ENCODE data around the gene CDK3.
"Not testable (repeated sequence)": the region's sequence is repeated elsewhere in the genome, so short reads cannot be mapped to it uniquely, and the experiment has no call there.

The CDK3 gene

DNA sequence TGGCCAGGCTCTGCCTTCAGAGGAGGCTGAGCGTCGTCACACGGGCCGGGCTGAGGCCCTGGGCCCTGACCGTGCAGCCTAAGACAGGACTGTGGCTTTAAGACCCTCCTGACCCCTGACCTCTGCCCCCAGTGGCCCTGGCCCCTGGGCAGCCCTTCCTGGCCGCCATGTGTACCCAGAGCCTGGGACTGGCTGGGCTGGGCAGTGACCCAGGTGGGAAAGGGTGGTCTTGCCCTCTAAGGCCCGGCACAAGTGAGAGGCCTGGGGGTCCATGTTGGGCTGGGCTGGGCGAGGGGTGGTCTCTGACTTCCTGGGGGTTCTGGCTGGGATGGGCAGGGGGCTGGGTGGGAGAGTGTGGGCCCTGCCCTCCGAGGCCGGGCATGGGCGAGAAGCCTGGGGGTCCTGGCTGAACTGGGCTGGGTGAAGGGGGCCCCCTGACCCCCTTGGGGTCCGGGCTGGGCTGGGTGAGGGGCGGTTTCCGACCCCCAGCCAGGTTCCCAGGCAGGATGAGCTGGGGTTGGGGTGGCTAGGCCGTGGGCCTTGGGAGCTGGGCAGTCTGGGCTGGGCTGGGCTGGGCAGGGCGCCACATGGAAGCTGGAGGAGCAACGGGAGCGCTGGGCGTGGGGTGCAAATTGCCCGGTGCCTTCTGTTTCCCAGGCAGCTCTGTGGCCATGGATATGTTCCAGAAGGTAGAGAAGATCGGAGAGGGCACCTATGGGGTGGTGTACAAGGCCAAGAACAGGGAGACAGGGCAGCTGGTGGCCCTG, at the start of gene CDK3:
Gene CDK3 (plus strand): TSS at position 101 of the 767 bp plus-strand sequence. CDS start 571 bp downstream, at position 672.
- H3K27me3 Mint-ChIP-seq: no peaks in the 10 kb centered on the region
- no peak within 1 kb of the TSS for H3K27ac Mint-ChIP-seq
- no peak within 1 kb of the TSS for H3K4me3 Mint-ChIP-seq
- H3K9me3 Mint-ChIP-seq: no peaks in the 10 kb centered on the region
- H3K36me3 Mint-ChIP-seq: peaks cover 8% of the 10 kb centered on the region
- peak; percentile 9 for ATAC-seq
- peaks cover 26% of the 10 kb centered on the region for H3K4me1 Mint-ChIP-seq

DNA sequence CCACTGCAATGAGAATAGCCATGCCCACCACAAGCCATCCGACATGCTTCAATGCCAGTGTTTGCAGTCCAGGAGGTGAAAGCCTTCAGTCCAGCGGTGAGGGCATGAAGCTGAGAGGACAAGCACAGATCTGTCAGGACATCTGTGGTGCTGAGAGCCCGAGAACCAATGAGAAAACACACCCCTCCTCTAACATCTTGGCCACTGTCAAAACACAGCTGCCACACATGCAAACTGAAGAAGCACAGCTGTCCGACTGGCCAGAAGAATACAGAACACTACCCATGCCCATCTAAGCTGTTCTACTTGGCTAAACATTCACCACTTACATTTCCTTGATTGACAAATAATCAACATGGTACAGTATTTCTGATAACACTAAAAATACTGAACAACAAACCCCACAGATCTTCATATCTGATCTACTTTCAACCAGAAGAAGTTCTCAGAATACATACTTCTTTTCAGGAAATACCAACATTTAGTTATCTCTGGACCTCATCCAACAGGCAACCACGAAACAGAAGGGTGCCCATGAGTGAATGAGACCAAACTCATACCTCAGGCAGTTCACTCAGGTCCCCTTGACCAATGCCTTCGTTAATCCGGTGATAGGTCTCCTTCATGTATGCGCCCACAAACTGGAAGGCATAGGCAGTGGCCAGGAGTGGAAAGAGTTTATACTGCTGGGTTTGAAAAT, 49.6 kb upstream of the CDK3 start:
- Mint-ChIP-seq H3K27me3 (no peaks in the 10 kb centered on the region), H3K9me3 (no peaks in the 10 kb centered on the region), H3K4me3 (no peak overlapping the region), H3K36me3 (peaks cover 22% of the 10 kb centered on the region), H3K27ac (no peak overlapping the region), H3K4me1 (no peaks in the 10 kb centered on the region)
- no peak for ATAC-seq

DNA sequence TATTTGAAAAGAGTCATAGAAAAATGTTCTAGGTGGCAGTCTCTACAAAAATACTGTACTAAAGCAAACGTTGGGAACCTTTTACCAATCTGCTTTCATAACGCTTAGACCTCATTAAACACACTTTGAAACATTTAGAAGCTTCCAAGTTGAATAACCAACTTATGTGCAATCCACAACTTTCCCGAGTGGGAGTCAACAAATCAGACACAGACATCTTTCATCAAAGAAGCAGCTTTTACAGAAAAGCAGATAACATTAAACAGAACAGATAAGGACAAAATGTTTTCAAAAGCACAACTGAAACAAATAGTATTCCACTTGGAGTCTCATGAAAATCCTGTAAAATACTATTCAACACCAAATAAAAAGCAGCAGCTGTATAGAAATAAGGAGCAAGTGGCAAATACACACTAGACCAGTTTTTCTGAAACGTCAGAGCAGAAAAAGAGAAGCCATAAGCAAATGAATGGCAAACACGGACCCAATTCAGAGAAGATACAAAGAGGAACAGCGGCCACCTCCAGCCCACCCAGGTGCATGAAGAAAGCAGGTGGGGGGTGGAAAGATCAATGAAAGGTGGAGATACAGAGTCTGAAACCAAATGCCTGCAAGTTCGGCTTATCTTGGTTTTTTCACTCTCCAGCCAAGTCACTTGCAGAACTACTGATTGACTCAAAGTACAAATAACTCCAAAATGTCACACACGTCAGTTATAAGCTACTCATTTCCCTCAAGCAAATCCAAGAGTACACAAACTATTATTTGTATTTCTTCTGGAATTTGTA, 41.4 kb upstream of the CDK3 start:
- Mint-ChIP-seq H3K9me3 (no peaks in the 10 kb centered on the region), H3K4me3 (no peak overlapping the region), H3K4me1 (peaks cover 6% of the 10 kb centered on the region), H3K36me3 (peaks cover 18% of the 10 kb centered on the region), H3K27me3 (no peaks in the 10 kb centered on the region), H3K27ac (no peak overlapping the region)
- no peak for ATAC-seq

DNA sequence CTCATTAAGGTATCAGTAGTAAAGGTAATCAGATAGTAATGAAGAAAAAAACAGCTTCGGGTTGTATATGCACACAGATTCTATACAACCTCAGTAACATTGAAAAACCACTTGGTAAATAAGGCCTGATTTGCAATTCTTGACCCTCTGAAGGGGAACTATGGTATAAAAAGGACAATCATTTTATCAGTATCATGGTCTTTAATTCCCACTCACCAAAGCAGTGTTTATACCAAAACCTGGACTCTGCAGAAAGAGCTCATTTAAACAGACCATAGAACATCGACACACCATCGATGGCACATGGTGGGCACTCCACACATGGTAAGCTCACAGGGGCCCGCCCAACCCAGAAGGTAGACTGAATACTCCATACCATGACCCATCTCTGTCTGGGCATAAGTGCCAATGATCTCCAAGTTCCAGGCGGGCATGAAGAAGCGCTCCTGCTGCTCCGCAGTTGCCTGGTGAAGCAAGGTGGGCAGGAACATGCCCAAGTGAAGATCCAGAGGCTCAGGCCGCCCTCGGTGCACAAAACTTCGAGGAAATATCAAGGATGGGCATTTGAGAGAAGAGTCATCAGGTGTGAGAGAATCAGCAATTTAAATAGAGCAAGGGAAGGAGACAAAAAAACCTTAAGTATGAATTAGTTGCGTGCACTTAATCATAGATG, 40.7 kb upstream of the CDK3 start:
- Mint-ChIP-seq H3K27me3 (no peaks in the 10 kb centered on the region), H3K4me1 (peaks cover 6% of the 10 kb centered on the region), H3K9me3 (no peaks in the 10 kb centered on the region), H3K4me3 (no peak overlapping the region), H3K27ac (no peak overlapping the region), H3K36me3 (peaks cover 23% of the 10 kb centered on the region)
- no peak for ATAC-seq

DNA sequence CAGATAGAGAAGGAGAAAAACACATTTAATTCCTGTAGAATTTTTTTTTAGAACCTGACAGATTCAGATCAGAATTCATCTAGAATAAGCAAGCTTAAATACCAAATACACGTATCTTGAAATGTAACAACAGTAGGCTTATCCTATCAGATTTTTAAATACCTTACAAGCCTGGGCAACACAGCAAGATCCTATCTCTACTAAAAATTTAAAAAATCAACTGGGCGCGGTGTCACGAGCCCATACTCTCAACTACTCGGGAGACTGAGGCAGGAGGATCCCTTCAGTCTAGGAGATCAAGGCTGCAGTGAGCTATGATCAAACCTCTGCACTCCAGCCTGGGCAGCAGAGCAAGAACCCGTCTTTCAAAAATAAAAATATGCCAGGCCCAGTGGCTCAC, 35.2 kb upstream of the CDK3 start:
- Mint-ChIP-seq H3K27ac (no peak overlapping the region), H3K36me3 (peaks cover 24% of the 10 kb centered on the region), H3K4me3 (no peak overlapping the region), H3K9me3 (no peaks in the 10 kb centered on the region), H3K27me3 (no peaks in the 10 kb centered on the region), H3K4me1 (peaks cover 12% of the 10 kb centered on the region)
- no peak for ATAC-seq

DNA sequence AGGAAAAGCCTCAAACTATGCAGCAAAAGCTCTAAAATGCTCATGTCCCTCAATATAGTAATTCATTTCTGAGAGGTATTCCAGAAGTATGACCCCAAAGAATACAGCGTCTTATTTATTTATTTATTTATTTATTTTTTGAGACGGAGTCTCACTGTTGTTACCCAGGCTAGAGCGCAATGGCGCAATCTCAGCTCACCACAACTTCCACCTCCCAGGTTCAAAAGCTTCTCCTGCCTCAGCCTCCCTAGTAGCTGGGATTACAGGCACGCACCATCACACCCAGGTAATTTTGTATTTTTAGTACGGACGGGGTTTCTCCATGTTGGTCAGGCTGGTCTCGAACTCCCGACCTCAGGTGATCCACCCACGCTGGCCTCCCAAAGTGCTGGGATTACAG, 31.6 kb upstream of the CDK3 start:
- peaks cover 12% of the 10 kb centered on the region for H3K4me1 Mint-ChIP-seq
- not testable (repeated sequence) for H3K4me3 Mint-ChIP-seq, H3K27ac Mint-ChIP-seq, ATAC-seq, H3K27me3 Mint-ChIP-seq, H3K9me3 Mint-ChIP-seq
- peaks cover 33% of the 10 kb centered on the region for H3K36me3 Mint-ChIP-seq

DNA sequence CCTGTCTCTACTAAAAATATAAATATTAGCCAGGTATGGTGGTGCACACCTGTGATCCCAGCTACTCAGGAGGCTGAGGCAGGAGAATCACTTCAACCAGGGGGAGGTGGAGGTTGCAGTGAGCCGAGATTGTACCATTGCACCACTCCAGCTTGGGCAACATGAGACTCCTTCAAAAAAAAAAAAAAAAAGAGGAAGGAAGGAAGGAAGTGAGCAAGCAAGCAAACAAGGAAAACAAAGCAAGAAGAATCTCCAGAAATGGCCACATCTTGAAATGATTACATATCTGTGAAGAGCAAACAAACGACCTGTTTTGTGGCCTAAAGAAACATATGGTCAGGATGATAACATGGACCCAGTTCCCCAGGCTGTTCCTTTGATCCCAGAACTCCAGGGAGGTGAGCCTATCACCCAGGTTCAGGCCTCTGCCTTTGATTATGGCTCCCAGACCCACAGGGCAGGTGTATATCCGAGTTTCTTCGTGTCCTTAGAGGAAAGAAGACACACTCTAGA, 30.6 kb upstream of the CDK3 start:
- Mint-ChIP-seq H3K36me3 (peaks cover 28% of the 10 kb centered on the region), H3K4me3 (no peak overlapping the region), H3K9me3 (no peaks in the 10 kb centered on the region), H3K27ac (peak overlapping the region; percentile 11), H3K4me1 (peaks cover 12% of the 10 kb centered on the region), H3K27me3 (no peaks in the 10 kb centered on the region)
- no peak for ATAC-seq

DNA sequence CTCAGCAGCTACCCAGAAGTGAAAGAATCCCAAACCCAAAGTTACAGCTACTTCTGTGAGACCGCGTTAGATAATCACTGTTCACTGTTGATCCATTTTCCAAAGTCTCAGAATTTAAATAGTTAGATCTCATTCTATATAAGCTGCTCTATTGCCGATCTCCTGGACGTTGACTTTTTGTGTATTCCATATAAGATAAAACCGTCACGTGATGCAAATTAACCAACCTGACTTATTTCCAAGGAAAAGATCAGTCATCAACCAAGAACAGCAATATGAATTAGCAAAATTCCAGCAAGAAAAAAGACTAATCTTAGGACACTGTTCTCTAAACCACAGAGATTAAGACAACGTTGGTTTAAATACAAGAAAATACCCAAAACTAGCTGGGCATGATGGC, 30.0 kb upstream of the CDK3 start:
- no peaks in the 10 kb centered on the region for H3K9me3 Mint-ChIP-seq
- H3K27me3 Mint-ChIP-seq: no peaks in the 10 kb centered on the region
- ATAC-seq: no peak
- peaks cover 28% of the 10 kb centered on the region for H3K36me3 Mint-ChIP-seq
- no peak overlapping the region for H3K27ac Mint-ChIP-seq
- peaks cover 14% of the 10 kb centered on the region for H3K4me1 Mint-ChIP-seq
- no peak overlapping the region for H3K4me3 Mint-ChIP-seq

DNA sequence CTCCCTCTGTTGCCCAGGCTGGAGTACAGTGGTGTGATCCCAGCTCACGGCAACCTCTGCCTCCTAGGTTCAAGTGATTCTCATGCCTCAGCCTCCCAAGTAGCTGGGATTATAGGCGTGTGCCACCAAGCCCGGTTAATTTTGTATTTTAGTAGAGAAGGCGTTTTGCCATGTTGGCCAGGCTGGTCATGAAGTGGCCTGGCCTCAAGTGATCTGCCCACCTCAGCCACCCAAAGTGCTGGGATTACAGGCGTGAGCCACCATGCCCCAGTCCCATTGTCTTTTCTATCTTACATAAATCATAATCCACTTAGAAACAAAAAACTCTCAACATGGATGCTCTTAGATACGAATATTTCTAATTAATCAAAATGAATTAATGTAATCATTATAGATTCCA, 25.5 kb upstream of the CDK3 start:
- H3K27ac Mint-ChIP-seq, H3K27me3 Mint-ChIP-seq, H3K4me3 Mint-ChIP-seq, H3K9me3 Mint-ChIP-seq, ATAC-seq: not testable (repeated sequence)
- peaks cover 15% of the 10 kb centered on the region for H3K4me1 Mint-ChIP-seq
- peaks cover 16% of the 10 kb centered on the region for H3K36me3 Mint-ChIP-seq

DNA sequence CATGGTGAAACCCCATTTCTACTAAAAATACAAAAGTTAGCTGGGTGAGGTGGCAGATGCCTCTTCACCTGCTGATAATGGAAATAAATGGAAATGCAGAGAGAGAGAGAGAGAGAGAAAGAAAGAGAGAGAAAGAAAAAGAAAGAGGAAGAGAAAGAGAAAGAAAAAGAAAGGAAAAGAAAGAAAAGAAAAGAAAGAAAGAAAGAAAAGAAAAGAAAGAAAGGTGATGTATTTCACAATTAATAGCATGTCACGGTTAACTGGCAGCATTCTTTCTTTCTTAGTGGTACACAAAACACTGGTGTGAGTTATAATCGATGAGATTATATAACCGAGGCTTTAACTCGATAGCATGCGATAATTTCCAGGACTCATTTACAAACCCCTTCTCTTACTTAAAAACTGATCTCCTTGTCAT, 24.9 kb upstream of the CDK3 start:
- peaks cover 18% of the 10 kb centered on the region for H3K4me1 Mint-ChIP-seq
- ATAC-seq: no peak
- no peaks in the 10 kb centered on the region for H3K27me3 Mint-ChIP-seq
- peak overlapping the region; percentile 17 for H3K27ac Mint-ChIP-seq
- no peak overlapping the region for H3K4me3 Mint-ChIP-seq
- H3K9me3 Mint-ChIP-seq: no peaks in the 10 kb centered on the region
- peaks cover 15% of the 10 kb centered on the region for H3K36me3 Mint-ChIP-seq

DNA sequence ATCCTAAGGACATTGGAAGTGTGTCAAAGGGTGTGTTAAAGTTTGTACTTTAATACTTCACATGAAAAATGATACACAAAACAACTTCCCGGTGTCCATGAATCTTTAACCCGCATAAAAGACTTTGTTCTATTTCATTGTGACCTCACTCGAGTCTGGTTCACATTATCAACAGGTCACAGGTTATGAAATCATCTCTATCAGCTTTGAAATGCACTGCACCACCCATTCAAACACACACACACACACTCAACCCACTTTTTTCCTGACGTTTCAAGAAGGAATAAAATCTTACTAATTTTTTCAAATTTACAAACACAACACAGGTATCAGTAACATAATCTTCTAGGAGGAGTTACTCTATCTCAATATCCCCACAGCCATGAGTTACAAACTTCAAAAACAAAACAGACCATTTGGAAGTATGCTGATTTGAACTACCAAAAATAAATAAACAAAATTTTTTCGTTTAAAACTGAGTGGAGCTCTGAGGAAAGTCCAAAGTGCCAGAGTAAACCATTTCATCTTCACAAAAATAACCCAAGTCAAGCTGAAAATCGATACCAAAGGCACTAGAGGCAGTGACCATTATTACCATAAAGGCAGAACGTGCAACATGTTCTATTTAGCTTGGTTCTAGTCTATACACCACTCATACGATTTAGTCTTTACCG, 24.3 kb upstream of the CDK3 start:
- ATAC-seq: no peak
- H3K9me3 Mint-ChIP-seq: no peaks in the 10 kb centered on the region
- peaks cover 24% of the 10 kb centered on the region for H3K4me1 Mint-ChIP-seq
- peak overlapping the region; percentile 17 for H3K27ac Mint-ChIP-seq
- no peaks in the 10 kb centered on the region for H3K27me3 Mint-ChIP-seq
- peaks cover 15% of the 10 kb centered on the region for H3K36me3 Mint-ChIP-seq
- no peak overlapping the region for H3K4me3 Mint-ChIP-seq

DNA sequence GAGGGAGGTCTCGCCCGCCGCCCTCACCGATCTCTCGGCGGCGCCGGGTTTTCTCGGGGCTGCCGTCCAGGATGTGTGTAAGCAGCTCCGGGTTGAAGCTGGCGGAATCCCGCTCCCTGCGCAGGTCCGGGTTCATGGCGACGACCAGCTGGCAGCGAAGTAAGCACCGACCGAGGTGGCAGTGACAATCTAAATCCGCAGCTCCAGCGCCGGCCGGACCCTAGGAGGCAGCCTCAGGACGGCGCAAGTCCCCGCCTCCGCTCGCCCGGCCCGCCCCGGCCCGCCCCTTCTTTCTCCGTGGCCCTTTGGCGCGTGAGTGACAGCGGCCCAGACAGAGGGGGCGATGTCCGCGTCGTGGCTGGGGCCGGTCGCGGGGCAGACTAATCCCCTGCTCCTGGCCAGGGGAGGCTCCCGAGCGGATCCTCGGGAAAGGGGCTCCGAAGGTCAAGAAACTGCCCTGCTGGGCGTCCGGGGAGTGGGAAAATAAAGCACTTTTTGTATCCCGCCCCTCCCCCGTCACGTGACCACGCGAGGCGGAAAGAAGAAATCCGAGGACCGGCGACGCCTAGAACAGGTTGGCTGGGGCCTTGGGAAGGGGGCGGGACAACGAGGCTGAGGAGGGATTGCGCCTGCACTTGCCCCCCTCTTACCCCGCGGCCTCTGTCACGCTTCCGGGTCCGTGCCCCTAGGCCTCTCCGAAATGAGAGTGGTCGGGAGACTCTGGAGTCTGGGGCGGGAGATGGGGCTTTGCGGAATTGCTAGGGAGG, 21.5 kb upstream of the CDK3 start, which contains the start of the genes ACOX1 and TEN1:
Gene ACOX1 (minus strand): TSS at position 229 of the 767 bp plus-strand sequence. CDS start 93 bp downstream, at position 136.
Gene TEN1 (plus strand): TSS at position 303 of the 767 bp plus-strand sequence. CDS start 6,953 bp downstream, outside the sequence.
- H3K27me3 Mint-ChIP-seq: no peaks in the 10 kb centered on the region
- ATAC-seq: peak; percentile 99
- H3K27ac Mint-ChIP-seq: peak within 1 kb of the TSS; percentile 100
- H3K36me3 Mint-ChIP-seq: peaks cover 7% of the 10 kb centered on the region
- peak within 1 kb of the TSS; percentile 98 for H3K4me3 Mint-ChIP-seq
- peaks cover 24% of the 10 kb centered on the region for H3K4me1 Mint-ChIP-seq
- H3K9me3 Mint-ChIP-seq: no peaks in the 10 kb centered on the region

DNA sequence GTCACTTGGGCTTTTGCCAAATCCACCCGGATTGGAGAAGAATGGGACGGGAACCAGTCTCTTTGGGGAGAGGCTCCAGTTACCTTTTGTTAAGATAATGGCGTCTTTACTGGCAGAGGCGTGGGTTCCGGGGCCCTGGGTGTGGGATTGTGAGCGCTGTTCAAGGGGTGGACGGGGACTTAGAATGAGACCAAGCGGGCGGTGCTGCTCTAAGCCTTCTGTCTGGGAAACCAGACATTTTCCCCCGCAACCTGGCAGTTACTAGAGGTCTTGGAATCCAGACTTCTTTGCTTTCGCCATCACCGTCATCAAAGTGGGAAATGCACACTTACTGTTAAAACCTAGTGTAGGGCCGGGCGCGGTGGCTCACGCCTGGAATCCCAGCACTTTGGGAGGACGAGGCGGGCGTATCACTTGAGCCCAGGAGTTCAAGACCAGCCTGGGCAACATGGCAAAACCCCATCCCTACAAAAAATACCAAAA, 20.9 kb upstream of the CDK3 start:
- no peaks in the 10 kb centered on the region for H3K27me3 Mint-ChIP-seq
- peak overlapping the region; percentile 98 for H3K4me3 Mint-ChIP-seq

More for the DNA sequence above, 20.9 kb upstream of the CDK3 start:
- Mint-ChIP-seq H3K4me1 (peaks cover 24% of the 10 kb centered on the region), H3K36me3 (peaks cover 7% of the 10 kb centered on the region), H3K9me3 (no peaks in the 10 kb centered on the region), H3K27ac (peak overlapping the region; percentile 100)
- ATAC-seq: peak; percentile 55
